Stimulated activated CD4-positive, alpha-beta T cell treated with anti-CD3 and anti-CD28 coated beads, Interleukin-12 subunit alpha, Interleukin-12 subunit beta, amount 100 ng/mL, for 4 hours (primary cell): ENCODE measurements around the gene SRC.

Experiments used
- DNase-seq: peaks from one replicate; pipeline ENCODE4 v3.0.0-alpha.2; 2020

SRC gene

DNA sequence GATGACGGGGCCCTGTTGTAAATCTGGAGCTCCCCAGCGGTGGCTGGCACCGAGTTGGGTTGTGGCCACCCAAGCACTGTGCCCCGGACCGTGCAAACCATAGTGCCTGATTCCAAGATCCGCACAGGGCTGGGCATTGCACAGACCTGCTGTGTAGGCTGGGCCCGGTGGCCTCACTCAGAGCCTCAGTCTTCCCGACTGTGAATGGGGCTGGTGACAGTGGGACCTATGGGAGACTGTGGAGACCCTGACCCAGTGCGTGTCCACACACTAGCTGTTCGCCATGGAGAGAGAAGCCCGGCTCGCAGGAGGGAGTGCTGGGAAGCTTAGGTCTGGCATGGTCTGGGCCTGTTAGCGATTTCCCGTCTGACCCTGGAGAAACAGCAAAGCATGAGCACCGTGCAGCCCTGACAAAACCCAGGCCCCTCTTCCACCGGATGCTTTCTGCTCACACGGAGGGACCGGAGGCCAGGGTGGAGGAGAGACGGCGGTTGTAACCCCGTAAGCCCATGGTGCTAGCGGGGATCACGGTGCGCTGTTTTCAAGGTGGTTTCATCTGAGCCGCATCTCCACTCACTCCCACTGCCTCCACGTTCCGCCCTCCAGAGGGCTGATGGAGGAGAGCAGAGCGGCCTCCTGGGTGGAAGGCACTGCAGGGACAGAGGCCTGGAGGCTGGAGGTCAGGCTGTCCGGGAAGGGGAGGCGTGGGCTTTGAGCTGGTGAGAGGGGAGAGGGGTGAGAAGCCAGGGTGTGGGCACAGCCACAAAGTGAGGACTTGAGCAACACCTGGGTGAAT, 52.2 kb downstream of the SRC start:
- no peak for DNase-seq

GRCh38 chr20:37398750-37399621, 53.0 kb downstream of the SRC start:
- no peak for DNase-seq

- DNase-seq: no peak
Measured at GRCh38 chr20:37401282-37401929, 55.5 kb downstream of the SRC start.

DNA sequence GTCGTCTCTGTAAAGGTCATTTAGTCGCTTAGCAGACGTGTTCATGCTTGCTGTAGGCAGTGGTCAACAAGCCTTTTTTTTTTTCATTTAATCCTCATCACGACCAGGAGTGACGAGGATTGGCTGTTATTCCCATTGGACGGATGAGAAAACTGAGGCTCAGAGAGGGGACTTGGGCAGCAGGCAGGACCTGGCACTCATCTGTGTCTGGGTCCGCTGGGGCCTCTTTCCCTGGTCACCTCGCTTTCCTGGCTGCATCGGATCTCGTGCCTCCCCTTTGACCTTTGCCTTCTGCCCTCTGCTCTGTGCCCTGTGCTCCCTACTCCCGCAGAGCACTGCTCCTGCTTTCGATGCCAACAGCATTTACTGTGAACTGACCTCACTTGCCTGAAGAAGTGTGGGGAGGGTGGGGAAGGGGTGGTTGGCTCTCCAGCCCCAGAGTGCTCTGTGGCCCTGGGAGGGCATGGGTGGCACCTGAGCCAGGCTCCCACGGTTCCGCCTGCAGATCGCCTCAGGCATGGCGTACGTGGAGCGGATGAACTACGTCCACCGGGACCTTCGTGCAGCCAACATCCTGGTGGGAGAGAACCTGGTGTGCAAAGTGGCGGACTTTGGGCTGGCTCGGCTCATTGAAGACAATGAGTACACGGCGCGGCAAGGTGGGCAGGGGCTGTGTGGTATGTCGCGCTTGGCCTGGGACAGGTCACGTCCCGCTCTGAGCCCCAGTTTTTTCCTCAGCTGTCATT, 56.2 kb downstream of the SRC start:
- DNase-seq: no peak

GRCh38 chr20:37403107-37404033, 57.4 kb downstream of the SRC start:
- no peak for DNase-seq

- no peak for DNase-seq
Measured at GRCh38 chr20:37404461-37404890, 58.5 kb downstream of the SRC start.

DNA sequence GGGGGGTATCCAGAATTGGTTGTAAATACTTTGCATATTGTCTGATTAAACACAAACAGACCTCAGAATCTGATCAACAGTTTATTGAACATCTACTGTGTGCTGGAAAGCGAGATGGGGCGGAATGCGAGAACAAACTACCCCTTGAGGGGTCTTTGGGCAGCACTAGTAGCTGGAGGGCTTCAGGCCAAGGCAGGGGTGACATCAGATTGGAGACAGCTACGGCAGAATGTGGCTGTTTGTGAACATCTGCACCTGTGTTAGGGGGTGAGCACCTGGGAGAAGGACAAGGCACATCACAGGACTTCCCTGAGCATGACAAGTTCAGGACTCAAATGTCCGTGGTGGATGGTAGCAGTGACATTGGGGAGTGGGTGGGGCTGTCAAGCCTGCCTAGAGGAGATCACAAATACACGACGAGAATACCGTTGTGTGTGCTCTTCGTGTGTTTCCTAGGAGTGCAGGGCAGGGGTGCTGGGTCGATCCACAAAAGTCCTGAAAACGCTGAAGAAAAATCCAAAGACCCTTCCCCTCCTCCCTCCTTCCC, 59.5 kb downstream of the SRC start:
- no peak for DNase-seq

GRCh38 chr20:37406010-37406998, 60.4 kb downstream of the SRC start:
- peak; percentile 49 for DNase-seq

GRCh38 chr20:37407019-37407566, 61.2 kb downstream of the SRC start:
- no peak for DNase-seq

- no peak for DNase-seq
Measured at GRCh38 chr20:37407573-37408002, 61.6 kb downstream of the SRC start.

- DNase-seq: no peak
Measured at GRCh38 chr20:37408302-37409193, 62.6 kb downstream of the SRC start.

- no peak for DNase-seq
Measured at GRCh38 chr20:37411408-37412219, 65.7 kb downstream of the SRC start.

GRCh38 chr20:37413023-37413334, 67.0 kb downstream of the SRC start:
- DNase-seq: no peak

GRCh38 chr20:37413379-37413778, 67.4 kb downstream of the SRC start:
- DNase-seq: no peak

GRCh38 chr20:37414224-37415035, 68.5 kb downstream of the SRC start:
- DNase-seq: no peak

DNA sequence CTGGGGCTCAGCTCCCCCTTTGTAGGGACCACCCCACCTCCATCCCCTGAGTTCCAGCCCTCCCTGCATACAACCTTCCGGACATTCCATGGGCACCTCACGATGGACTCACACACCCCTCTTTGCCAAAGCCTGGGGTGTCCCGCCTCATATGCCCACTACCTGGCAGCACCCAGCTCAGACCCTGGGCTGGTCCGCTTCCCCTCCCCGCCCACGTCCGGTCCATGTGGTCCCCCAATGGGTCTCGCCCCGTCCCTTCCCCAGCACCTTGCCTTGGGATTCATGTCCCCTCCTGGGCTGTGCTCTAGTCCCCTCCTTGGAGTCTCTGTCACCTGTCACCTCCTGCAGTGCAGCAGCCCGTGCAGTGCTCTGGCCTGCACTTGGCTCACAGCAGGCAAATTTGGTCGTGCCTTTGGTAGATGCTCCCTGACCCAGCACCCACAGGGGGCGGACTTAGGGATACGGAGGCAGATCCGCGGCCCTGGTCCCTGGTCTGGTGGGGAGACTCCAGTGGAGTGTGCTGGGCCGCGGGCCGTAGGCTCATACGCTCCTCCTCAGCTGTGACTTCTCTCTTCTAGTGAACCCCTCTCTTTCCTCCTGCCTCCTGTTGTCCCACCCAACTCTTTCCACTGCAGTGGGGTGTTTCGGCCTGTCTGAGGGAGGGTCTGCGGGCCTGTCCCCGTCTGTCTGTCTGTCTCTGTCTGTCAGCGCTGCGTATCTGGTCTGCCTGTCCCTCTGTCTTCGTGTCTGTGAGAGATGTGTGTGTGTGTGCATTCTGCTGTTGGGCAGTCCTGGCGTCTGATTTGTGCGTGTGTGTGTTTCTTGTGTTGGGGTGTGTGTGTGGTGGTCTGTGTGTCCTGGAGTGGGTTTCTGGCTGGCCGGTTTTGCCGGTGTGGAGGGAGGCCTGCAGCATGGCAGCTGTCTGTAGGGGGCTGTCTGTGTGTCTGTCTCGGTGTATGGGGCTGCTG, 69.5 kb downstream of the SRC start:
- DNase-seq: no peak
